Loucy (cell line): ENCODE data around the gene TRAPPC3L.

Experiments
- EZH2phosphoT487 ChIP-seq: fragments of 200-600 bp; IDR thresholded peaks from 2 replicates; pipeline ENCODE4 v1.6.1; 2018; ENCODE audit warnings: antibody characterized with exemption, mild to moderate bottlenecking, moderate library complexity, borderline replicate concordance
- TF ChIP-seq, protein P1 (sequence below): fragments of 200-600 bp; sonication (generic); conservative IDR thresholded peaks from 2 replicates; pipeline ENCODE4 v1.5.1; 2014; ENCODE audit warnings: mild to moderate bottlenecking, antibody characterized with exemption, low read length

DNA sequence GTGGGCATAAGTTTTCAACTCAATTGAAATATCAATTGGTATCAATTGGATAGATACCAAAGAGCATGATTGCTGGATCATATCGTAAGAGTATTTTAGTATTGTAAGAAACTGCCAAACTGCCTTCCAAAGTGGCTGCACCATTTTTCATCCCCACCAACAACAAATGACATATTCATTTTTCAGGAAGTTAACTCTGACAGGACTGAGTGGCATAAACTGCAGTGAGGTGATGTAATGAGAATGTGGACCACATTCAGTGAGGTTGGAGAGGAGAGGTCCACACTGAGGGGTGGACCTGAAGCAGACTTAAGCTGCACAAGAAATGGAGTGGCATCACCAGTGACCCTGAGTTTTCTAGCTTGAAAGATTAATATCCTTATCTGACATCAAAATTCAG lies 95.9 kb downstream of the TRAPPC3L start:
- TF ChIP-seq, protein P1, sequence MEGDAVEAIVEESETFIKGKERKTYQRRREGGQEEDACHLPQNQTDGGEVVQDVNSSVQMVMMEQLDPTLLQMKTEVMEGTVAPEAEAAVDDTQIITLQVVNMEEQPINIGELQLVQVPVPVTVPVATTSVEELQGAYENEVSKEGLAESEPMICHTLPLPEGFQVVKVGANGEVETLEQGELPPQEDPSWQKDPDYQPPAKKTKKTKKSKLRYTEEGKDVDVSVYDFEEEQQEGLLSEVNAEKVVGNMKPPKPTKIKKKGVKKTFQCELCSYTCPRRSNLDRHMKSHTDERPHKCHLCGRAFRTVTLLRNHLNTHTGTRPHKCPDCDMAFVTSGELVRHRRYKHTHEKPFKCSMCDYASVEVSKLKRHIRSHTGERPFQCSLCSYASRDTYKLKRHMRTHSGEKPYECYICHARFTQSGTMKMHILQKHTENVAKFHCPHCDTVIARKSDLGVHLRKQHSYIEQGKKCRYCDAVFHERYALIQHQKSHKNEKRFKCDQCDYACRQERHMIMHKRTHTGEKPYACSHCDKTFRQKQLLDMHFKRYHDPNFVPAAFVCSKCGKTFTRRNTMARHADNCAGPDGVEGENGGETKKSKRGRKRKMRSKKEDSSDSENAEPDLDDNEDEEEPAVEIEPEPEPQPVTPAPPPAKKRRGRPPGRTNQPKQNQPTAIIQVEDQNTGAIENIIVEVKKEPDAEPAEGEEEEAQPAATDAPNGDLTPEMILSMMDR = no peak
- TF ChIP-seq EZH2phosphoT487 = no peak
